Measurements from ENCODE around the gene STIM2.

GRCh38 chr4:27018910-27019309 is 158.3 kb downstream of the STIM2 start:
- TF ChIP-seq POLR2A (IDR thresholded peaks at IDR 0.05) (no peak), CTCF (IDR thresholded peaks at IDR 0.05) (no peak)

All from esophagus squamous epithelium (tissue), 4 donors.